Stimulated activated CD8-positive, alpha-beta memory T cell treated with anti-CD3 and anti-CD28 coated beads, Interleukin-12 subunit alpha, Interleukin-12 subunit beta, amount 100 ng/mL, for 1 hour (primary cell): ENCODE measurements around the gene TES.
"Not testable (repeated sequence)": the region's sequence is repeated elsewhere in the genome, so short reads cannot be mapped to it uniquely, and the experiment has no call there.

Experiments
- DNase-seq: peaks from one replicate; pipeline ENCODE4 v3.0.0-alpha.2; 2020; ENCODE audit warnings: low read depth

TES gene

GRCh38 chr7:116242759-116243158 is 32.4 kb downstream of the TES start:
- no peak for DNase-seq

DNA sequence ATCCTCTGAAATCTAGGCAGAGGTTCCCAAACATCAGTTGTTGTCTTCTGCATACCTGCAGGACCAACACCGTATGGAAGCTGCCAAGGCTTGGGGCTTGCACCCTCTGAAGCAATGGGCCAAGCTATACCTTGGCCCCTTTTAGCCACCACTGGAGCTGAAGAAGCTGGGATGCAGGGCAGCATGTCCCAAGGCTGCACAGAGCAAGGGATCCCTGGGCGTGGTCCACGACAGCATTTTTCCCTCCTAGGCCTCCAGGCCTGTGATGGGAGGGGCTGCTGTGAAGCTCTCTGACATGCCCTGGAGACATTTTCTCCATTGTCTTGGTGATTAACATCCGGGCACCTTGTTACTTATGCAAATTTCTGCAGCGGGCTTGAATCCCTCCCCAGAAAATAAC is 34.5 kb downstream of the TES start:
- not testable (repeated sequence) for DNase-seq

- DNase-seq = no peak
Observed at GRCh38 chr7:116246357-116246756, 36.0 kb downstream of the TES start.

DNA sequence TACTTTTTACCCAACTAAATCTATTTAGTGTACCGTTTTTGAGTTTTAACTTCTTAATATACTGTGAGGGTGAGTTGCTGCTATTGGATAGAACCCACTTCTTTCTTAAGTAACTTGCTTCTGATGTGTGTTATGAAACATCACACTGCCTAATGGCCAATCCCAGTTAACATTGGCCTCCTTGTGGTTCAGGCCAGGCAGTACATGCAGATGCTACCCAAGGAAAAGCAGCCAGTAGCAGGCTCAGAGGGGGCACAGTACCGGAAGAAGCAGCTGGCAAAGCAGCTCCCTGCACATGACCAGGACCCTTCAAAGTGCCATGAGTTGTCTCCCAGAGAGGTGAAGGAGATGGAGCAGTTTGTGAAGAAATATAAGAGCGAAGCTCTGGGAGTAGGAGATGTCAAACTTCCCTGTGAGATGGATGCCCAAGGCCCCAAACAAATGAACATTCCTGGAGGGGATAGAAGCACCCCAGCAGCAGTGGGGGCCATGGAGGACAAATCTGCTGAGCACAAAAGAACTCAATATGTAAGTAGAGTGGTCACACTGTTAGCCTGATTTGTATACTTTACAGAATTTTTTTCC is 39.7 kb downstream of the TES start:
- DNase-seq = no peak

DNA sequence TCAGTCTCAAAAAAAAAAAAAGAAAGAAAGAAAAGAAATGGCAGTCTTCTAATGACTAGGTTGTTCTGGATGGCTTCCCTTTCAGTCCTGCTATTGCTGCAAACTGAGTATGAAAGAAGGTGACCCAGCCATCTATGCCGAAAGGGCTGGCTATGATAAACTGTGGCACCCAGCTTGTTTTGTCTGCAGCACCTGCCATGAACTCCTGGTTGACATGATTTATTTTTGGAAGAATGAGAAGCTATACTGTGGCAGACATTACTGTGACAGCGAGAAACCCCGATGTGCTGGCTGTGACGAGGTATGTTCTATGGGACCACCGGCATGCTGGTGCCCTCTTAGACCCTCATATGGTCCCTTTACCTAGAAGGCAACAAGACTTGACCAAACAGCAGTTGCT is 41.3 kb downstream of the TES start:
- DNase-seq = no peak

- no peak for DNase-seq
Observed at GRCh38 chr7:116252249-116252648, 41.9 kb downstream of the TES start.

DNA sequence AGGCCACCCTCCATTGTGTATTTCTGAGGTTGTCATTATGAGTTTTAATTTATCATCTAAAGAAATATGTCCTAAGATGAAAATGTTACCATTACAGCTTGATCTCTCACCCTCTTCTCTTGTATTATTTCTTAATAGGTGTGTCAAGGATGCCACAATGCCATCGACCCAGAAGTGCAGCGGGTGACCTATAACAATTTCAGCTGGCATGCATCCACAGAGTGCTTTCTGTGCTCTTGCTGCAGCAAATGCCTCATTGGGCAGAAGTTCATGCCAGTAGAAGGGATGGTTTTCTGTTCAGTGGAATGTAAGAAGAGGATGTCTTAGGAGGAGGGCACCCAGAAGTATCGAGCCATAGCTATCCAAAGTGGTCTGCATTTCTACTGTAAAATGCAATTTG is 46.8 kb downstream of the TES start:
- DNase-seq = no peak

DNA sequence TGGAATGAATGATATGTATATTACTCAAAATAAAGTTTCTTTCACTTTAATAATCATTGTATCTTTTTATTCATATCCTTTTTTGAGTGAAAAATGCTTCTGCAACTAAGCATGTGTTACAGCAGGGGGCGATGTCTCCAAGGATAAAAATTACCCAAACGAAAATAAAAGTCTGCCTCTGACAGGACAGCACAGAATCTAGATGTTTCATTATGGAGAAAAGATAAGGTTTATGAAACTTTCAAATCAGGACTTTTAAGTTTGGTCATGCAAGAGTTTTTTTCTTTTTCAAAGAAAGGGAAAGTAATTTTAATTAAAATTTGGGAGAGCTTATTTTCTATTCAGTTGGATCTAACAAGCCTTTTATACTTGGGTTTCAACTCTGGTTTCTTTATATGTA is 48.4 kb downstream of the TES start:
- no peak for DNase-seq

- no peak for DNase-seq
Observed at GRCh38 chr7:116259156-116259870, 49.0 kb downstream of the TES start.

- DNase-seq = no peak
Observed at GRCh38 chr7:116259871-116260440, 49.6 kb downstream of the TES start.

DNA sequence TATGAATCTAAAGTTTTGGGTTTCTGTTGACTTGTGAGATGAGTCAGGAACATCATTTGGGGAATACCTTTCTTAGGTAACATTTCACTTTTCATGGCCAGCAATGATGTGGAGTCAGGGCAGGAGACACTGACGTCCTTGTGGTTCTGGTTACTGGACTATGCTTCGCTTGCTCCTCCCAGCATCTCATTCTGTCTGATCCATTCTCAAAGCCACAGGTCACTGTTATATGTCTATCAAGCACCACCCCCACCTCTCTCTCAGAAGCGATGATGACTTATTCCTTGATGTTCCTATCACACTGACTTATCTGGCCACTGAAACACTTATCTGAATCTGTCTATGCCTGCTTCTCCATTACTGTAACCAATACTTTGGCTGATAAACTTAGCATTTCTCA is 51.6 kb downstream of the TES start:
- no peak for DNase-seq

GRCh38 chr7:116265881-116266280 is 55.5 kb downstream of the TES start:
- no peak for DNase-seq

DNA sequence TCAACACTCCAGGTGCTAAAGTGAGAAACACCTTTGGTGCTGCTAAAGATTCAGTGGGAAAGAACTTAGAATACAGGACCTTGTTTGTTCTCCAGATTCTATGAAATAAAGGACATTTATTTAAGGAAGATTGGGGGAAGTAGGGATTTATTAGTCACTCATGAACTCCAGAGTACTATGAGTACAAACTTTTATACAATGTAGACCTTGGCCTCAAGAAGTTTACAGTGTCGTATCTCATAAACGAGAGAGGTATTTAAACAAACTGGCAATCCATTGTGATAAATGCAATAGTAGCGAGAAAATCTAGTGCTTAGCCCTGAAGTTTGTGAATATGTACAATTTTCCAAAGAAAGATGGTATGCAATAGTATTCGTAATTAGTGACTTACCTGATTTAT is 59.1 kb downstream of the TES start:
- DNase-seq = no peak

DNA sequence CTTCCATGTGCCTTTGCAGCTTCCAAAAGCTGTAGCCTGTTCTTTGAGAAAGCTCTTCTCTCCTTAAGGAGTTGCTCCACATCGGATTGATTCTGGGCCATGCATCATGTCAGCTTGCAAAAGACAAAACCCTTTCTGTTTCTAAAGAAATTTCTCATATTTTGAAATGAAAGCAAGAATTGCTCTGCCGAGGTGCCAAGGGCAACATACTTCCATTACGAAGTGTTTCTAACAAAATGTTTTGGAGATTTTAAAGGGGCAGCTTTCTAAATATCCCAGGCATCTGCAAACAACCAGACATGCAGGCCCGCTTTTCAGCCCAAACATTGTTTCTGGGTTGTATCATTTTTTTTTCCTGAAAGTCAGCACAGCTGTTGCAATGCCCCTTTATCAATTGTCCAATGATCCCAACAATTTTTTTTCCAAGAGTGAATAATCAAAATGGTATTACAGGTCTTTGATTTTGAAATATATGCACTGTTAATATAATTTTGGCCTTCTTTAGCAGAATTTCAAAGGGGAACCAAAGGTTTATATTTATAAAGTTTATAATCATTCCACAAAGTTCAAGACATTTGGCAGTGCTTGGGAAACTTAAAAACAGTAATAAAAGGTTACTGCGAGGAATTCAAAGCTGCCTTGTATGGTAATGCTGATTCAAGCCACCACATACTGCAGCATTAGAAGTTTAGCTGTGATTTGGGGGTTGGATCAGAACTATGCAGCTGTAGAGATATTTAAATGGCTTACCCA is 61.0 kb downstream of the TES start:
- DNase-seq = no peak

DNA sequence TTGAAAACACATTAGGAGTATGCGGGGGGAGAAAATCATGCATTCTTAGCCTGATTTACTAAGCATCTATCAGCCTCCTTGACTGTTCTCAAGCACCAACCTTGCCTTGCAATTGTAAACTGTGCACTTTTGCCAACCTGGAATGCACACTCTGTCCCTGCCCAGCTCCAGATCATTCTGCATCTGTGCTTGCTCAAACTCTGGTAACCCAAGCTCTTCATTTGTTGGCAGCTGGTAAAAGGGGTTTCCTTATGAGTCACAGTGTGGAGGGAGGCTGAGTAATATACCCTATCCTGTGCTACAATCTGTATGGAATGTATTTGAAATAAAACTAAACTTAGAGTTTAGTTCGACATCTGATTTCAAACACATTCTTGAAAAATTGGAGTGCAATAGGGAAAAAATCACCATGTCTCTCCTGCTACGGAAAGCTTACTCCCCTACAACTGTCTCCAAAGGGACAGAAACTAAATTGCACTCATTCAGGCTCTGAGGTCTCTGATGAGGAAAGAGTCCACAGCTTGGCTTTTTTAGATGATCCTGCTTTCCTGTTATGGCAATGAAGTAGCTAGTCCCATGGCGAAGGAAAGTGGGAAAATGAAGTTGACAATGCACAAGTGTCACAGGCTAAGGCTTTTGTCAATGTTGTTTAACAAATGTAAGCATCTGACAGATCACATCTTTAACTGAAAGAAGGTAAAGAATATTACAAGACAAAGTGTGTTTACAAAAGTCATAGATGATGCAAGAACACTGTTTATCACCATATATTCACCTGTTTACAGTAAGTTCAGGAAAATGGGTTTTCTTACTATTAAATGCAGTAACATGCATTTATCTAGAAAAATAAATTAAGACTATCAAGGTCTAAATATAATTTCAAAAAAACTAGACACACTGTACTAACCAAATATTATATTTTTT is 61.9 kb downstream of the TES start:
- DNase-seq = no peak

- DNase-seq = no peak
Observed at GRCh38 chr7:116273283-116273917, 63.1 kb downstream of the TES start.

- no peak for DNase-seq
Observed at GRCh38 chr7:116273918-116274301, 63.6 kb downstream of the TES start.

- no peak for DNase-seq
Observed at GRCh38 chr7:116277070-116277469, 66.7 kb downstream of the TES start.

GRCh38 chr7:116279217-116279616 is 68.9 kb downstream of the TES start:
- DNase-seq = no peak

GRCh38 chr7:116280803-116281202 is 70.5 kb downstream of the TES start:
- DNase-seq = no peak

DNA sequence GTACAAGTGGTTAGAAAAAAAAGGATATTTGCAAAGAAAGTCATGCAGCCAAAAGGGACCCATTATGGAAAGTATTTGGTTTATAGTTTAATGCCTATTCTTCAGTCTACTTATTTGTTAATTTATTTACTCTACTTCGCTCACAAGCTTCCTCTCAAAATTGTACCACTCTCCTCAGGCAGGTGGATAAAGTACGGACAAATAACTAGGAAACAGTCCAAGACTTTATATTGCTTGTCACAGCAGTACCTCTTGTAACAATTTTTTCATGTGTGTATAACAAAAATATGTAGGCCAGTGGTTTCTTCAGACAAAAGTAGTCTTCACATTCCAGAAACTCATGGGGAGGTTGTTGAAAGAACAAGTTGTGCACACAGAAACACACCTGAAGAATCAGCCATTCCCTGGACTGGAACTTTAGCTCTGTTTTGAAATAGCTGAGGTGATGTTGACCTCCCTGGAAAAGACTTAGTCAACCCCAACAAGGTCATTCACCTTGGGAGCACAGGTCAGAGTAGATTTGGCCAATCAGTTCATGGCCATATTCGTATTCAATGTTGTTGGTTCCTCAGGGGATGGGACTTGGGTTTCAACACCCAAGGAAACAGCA is 73.4 kb downstream of the TES start:
- no peak for DNase-seq
